Liver (tissue), 9 donors: ENCODE data around the gene LHPP. TPM values are rescaled to one million over a fixed set of nuclear protein-coding genes. Genes with fewer than 3 reads are reported as not detected.
"Not testable (repeated sequence)": the region's sequence is repeated elsewhere in the genome, so short reads cannot be mapped to it uniquely, and the experiment has no call there.

Experiments used
- DNase-seq: peaks from one replicate; pipeline ENCODE4 v3.0.0-alpha.2; 2017; ENCODE audit warnings: low spot score
- H3K27ac ChIP-seq, 2 donors: one replicate each; pipeline ENCODE4 v1.7.0; 2013; ENCODE audit warnings: inconsistent platforms in 2 of 2, low read length in 2 of 2, control low read depth in 1 of 2, low read depth in 1 of 2, mild to moderate bottlenecking in 1 of 2
- H3K27me3 ChIP-seq, 4 donors: one replicate each; pipeline versions ENCODE4 v1.6.1 to v1.7.0; 2013; ENCODE audit warnings: low read length in 3 of 4, inconsistent platforms in 1 of 4, mild to moderate bottlenecking in 1 of 4, moderate library complexity in 1 of 4; ENCODE audit not compliant: control insufficient read depth in 4 of 4, insufficient read depth in 4 of 4
- H3K36me3 ChIP-seq, 4 donors: one replicate each; pipeline versions ENCODE4 v1.6.1 to v1.7.0; 2013; ENCODE audit warnings: low read length in 3 of 4, mild to moderate bottlenecking in 3 of 4, low read depth in 1 of 4, moderate library complexity in 1 of 4; ENCODE audit not compliant: control insufficient read depth in 4 of 4, insufficient read depth in 3 of 4
- H3K4me1 ChIP-seq, 4 donors: one replicate each; pipeline versions ENCODE4 v1.6.1 to v1.7.0; 2013; ENCODE audit warnings: low read length in 3 of 4, mild to moderate bottlenecking in 3 of 4, moderate library complexity in 1 of 4; ENCODE audit not compliant: control insufficient read depth in 4 of 4, insufficient read depth in 4 of 4
- H3K4me3 ChIP-seq, 3 donors: one replicate each; pipeline versions ENCODE4 v1.6.1 to v1.7.0; 2013; ENCODE audit warnings: low read length in 3 of 3, control low read depth in 1 of 3, low read depth in 1 of 3, mild to moderate bottlenecking in 1 of 3
- H3K9ac ChIP-seq, 2 donors: one replicate each; pipeline ENCODE4 v1.7.0; 2013; ENCODE audit warnings: low read length in 2 of 2, mild to moderate bottlenecking in 2 of 2, moderate library complexity in 2 of 2, control low read depth in 1 of 2, low read depth in 1 of 2
- H3K9me3 ChIP-seq, 4 donors: one replicate each; pipeline versions ENCODE4 v1.6.1 to v1.7.0; 2013; ENCODE audit warnings: low read length in 3 of 4; ENCODE audit not compliant: control insufficient read depth in 4 of 4
- ATF3 ChIP-seq: IDR thresholded peaks from 2 replicates; pipeline ENCODE4 v1.6.1; 2016; ENCODE audit warnings: antibody characterized with exemption
- CTCF ChIP-seq: fragments of 150-350 bp; IDR thresholded peaks from 2 replicates; pipeline ENCODE4 v1.5.1; 2017; ENCODE audit warnings: improper control_type of control experiment, low read depth, low read length; ENCODE audit not compliant: missing input control
- EGR1 ChIP-seq, 2 donors: IDR thresholded peaks; 2 replicates each; pipeline ENCODE4 v1.6.1; 2016 to 2018; ENCODE audit warnings: antibody characterized with exemption in 2 of 2, low read depth in 2 of 2
- FOXA1 ChIP-seq: IDR thresholded peaks from 2 replicates; pipeline ENCODE4 v1.6.1; 2016; ENCODE audit warnings: antibody characterized with exemption
- FOXA2 ChIP-seq: IDR thresholded peaks from 2 replicates; pipeline ENCODE4 v1.6.1; 2016; ENCODE audit warnings: antibody characterized with exemption
- GABPA ChIP-seq, 2 donors: IDR thresholded peaks in 1 of 2; conservative IDR thresholded peaks in 1 of 2; 2 replicates each; pipeline ENCODE4 v1.6.1; 2016; ENCODE audit warnings: antibody characterized with exemption in 2 of 2, mild to moderate bottlenecking in 1 of 2, moderate library complexity in 1 of 2
- HNF4A ChIP-seq, 2 donors: conservative IDR thresholded peaks; 2 replicates each; pipeline ENCODE4 v1.6.1; 2016; ENCODE audit warnings: antibody characterized with exemption in 2 of 2, mild to moderate bottlenecking in 2 of 2
- HNF4G ChIP-seq: IDR thresholded peaks from 2 replicates; pipeline ENCODE4 v1.6.1; 2016; ENCODE audit warnings: antibody characterized with exemption
- MAX ChIP-seq: IDR thresholded peaks from 2 replicates; pipeline ENCODE4 v1.6.1; 2016; ENCODE audit warnings: antibody characterized with exemption
- NR2F2 ChIP-seq: IDR thresholded peaks from 2 replicates; pipeline ENCODE4 v1.6.1; 2016; ENCODE audit warnings: antibody characterized with exemption
- RAD21 ChIP-seq, 2 donors: IDR thresholded peaks; 2 replicates each; pipeline ENCODE4 v1.6.1; 2016; ENCODE audit warnings: antibody characterized with exemption in 2 of 2, mild to moderate bottlenecking in 2 of 2
- REST ChIP-seq: IDR thresholded peaks from 2 replicates; pipeline ENCODE4 v1.6.1; 2016; ENCODE audit warnings: antibody characterized with exemption, mild to moderate bottlenecking
- RXRA ChIP-seq, 2 donors: IDR thresholded peaks; 2 replicates each; pipeline ENCODE4 v1.6.1; 2017 to 2018; ENCODE audit warnings: antibody characterized with exemption in 2 of 2, mild to moderate bottlenecking in 1 of 2
- SP1 ChIP-seq: IDR thresholded peaks from 2 replicates; pipeline ENCODE4 v1.6.1; 2018; ENCODE audit warnings: antibody characterized with exemption, mild to moderate bottlenecking
- TAF1 ChIP-seq: conservative IDR thresholded peaks from 2 replicates; pipeline ENCODE4 v1.6.1; 2016; ENCODE audit warnings: antibody characterized with exemption, mild to moderate bottlenecking
- YY1 ChIP-seq: IDR thresholded peaks from 2 replicates; pipeline ENCODE4 v1.6.1; 2016; ENCODE audit warnings: antibody characterized with exemption, mild to moderate bottlenecking
- WGBS: extraction: QIAGEN DNeasy Blood & Tissue Kit; methylation state at CpG from one replicate; pipeline ENCODE4 v1.1.7; 2013; 5-methylcytosine and 5-hydroxymethylcytosine counted together
- polyA plus RNA-seq, 2 donors: library from polyadenylated mRNA; stranded (reverse) in 1 of 2; unstranded in 1 of 2; fragments of 200-250 nt in 1 of 2; fragments of >200 nt in 1 of 2; fragmentation: Nextera tagmentation in 1 of 2; extraction: Ambion mirVana in 1 of 2; gene quantifications; one replicate each; pipeline versions ENCODE4 v1.2.1 to v1.2.3, GENCODE V29; 2013 to 2015
- total RNA-seq, 2 donors: library from RNA; depleted of rRNA; stranded (reverse); fragments of >200 nt; gene quantifications; one replicate each; pipeline ENCODE4 v1.2.3, GENCODE V29; 2014
- donor health status: healthy.
- donor health status: healthy.
- donor health status: healthy.
- donor health status: healthy.
- donor health status: healthy.

Gene LHPP
- total and polyA plus RNA-seq, 4 donors: 15.9 to 39.9 (median 26.2) TPM

GRCh38 chr10:124587811-124588211 lies 126.2 kb downstream of the LHPP start:
- no peaks in the 10 kb centered on the region for H3K36me3 ChIP-seq
- no peak overlapping the region for H3K4me3 ChIP-seq
- H3K9ac ChIP-seq: no peak overlapping the region
- no peaks in the 10 kb centered on the region for H3K27me3 ChIP-seq
- no peaks in the 10 kb centered on the region for H3K4me1 ChIP-seq
- no peak for TF ChIP-seq MAX
- no peak for TF ChIP-seq SP1
- TF ChIP-seq FOXA1: no peak
- no peak for TF ChIP-seq GABPA (IDR thresholded peaks at IDR 0.05 in 1 of 2, conservative IDR thresholded peaks at IDR 0.05 in 1 of 2)
- no peak for TF ChIP-seq HNF4G
- TF ChIP-seq EGR1 (IDR thresholded peaks at IDR 0.05; ENCODE audit: low read depth in 2 of 2): no peak
- TF ChIP-seq ATF3: no peak
- no peak for TF ChIP-seq REST
- no peak for TF ChIP-seq FOXA2
- TF ChIP-seq NR2F2: no peak
- TF ChIP-seq RXRA (IDR thresholded peaks at IDR 0.05): no peak
- no peak for TF ChIP-seq TAF1
- no peak for TF ChIP-seq YY1
- TF ChIP-seq HNF4A (conservative IDR thresholded peaks at IDR 0.05): no peak
- TF ChIP-seq RAD21 (IDR thresholded peaks at IDR 0.05): no peak
- 96% methylated on average over 11 of the region's 11 CpGs for WGBS
- H3K27ac ChIP-seq: no peak overlapping the region
- no peak for DNase-seq
- no peaks in the 10 kb centered on the region for H3K9me3 ChIP-seq

GRCh38 chr10:124588341-124588735 lies 126.7 kb downstream of the LHPP start:
- DNase-seq, H3K36me3 ChIP-seq, H3K9ac ChIP-seq, H3K9me3 ChIP-seq, H3K27me3 ChIP-seq, H3K4me1 ChIP-seq, H3K4me3 ChIP-seq, H3K27ac ChIP-seq: not testable (repeated sequence)
- 67% methylated on average over 6 of the region's 6 CpGs for WGBS

GRCh38 chr10:124588736-124589490 lies 127.3 kb downstream of the LHPP start:
- Histone ChIP-seq H3K4me1 (no peaks in the 10 kb centered on the region), H3K27ac (no peak overlapping the region), H3K9me3 (no peaks in the 10 kb centered on the region), H3K9ac (no peak overlapping the region), H3K27me3 (no peaks in the 10 kb centered on the region), H3K4me3 (no peak overlapping the region), H3K36me3 (no peaks in the 10 kb centered on the region)
- no peak for DNase-seq
- WGBS: 53% methylated on average over 15 of the region's 15 CpGs
- TF ChIP-seq NR2F2 (peak; percentile 82), FOXA1 (no peak), RXRA (IDR thresholded peaks at IDR 0.05) (no peak), CTCF (no peak), MAX (no peak), FOXA2 (no peak), REST (no peak)
